ENCODE data around the gene TCTN1. TPM values are rescaled to one million over a fixed set of nuclear protein-coding genes. Genes with fewer than 3 reads are reported as not detected.

TCTN1 gene
- total and polyA plus RNA-seq, 2 of the 13 experiments (the other 11 are each of a cell fraction or from before 2014, with no cell fraction given), result 13.6 to 16.0 TPM

GRCh38 chr12:110565894-110566871, 47.7 kb upstream of the TCTN1 start (continued):
- TF ChIP-seq ZNF605 (CRISPR knock-in tag; IDR thresholded peaks at IDR 0.05) (no peak), TARDBP (CRISPR knock-in tag; IDR thresholded peaks at IDR 0.05) (0 out of 2 replicates have a peak, but pooled peaks have one; percentile 35), SPEN (CRISPR knock-in tag; IDR thresholded peaks at IDR 0.05; ENCODE audit: low read depth) (no peak), TFDP2 (CRISPR knock-in tag; IDR thresholded peaks at IDR 0.05) (no peak), SP2 (CRISPR knock-in tag; IDR thresholded peaks at IDR 0.05) (no peak), SAFB2 (CRISPR knock-in tag; IDR thresholded peaks at IDR 0.05; ENCODE audit: borderline replicate concordance, low read depth) (no peak), FOXP1 (IDR thresholded peaks at IDR 0.05) (no peak), FOXP1 (CRISPR knock-in tag; IDR thresholded peaks at IDR 0.05) (peak; percentile 6; the same call in 1 of the 2 replicates), GATAD2A (CRISPR knock-in tag; IDR thresholded peaks at IDR 0.05) (peak; percentile 40; the same call in 1 of the 2 replicates), RBM22 (optimal IDR thresholded peaks at IDR 0.05; ENCODE audit: low read length) (no peak), MXD4 (CRISPR knock-in tag; IDR thresholded peaks at IDR 0.05) (no peak), YEATS4 (CRISPR knock-in tag; IDR thresholded peaks at IDR 0.05; ENCODE audit: borderline replicate concordance) (no peak), SOX13 (IDR thresholded peaks at IDR 0.05) (peak; percentile 48), SOX13 (CRISPR knock-in tag; conservative IDR thresholded peaks at IDR 0.05 in 1 of 2, IDR thresholded peaks at IDR 0.05 in 1 of 2) (peak in 1 of 2 experiments; percentile 96; a peak in 2 of 4 replicates), FOXA1 (IDR thresholded peaks at IDR 0.05) (no peak), FOXA1 (CRISPR knock-in tag; IDR thresholded peaks at IDR 0.05) (0 out of 2 replicates have a peak, but pooled peaks have one; percentile 25), TAF1 (CRISPR knock-in tag; IDR thresholded peaks at IDR 0.05) (no peak), NCOR1 (IDR thresholded peaks at IDR 0.05; ENCODE audit: borderline replicate concordance, low read length) (peak; percentile 49; the same call in 1 of the 2 replicates), ELF1 (CRISPR knock-in tag; IDR thresholded peaks at IDR 0.05) (no peak)
- TF ChIP-seq, protein P1, sequence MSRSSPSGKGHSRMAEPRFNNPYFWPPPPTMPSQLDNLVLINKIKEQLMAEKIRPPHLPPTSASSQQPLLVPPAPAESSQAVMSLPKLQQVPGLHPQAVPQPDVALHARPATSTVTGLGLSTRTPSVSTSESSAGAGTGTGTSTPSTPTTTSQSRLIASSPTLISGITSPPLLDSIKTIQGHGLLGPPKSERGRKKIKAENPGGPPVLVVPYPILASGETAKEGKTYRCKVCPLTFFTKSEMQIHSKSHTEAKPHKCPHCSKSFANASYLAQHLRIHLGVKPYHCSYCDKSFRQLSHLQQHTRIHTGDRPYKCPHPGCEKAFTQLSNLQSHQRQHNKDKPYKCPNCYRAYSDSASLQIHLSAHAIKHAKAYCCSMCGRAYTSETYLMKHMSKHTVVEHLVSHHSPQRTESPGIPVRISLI (CRISPR knock-in tag; IDR thresholded peaks at IDR 0.05; ENCODE audit: borderline replicate concordance), result peak; percentile 82
- TF ChIP-seq, protein P2, sequence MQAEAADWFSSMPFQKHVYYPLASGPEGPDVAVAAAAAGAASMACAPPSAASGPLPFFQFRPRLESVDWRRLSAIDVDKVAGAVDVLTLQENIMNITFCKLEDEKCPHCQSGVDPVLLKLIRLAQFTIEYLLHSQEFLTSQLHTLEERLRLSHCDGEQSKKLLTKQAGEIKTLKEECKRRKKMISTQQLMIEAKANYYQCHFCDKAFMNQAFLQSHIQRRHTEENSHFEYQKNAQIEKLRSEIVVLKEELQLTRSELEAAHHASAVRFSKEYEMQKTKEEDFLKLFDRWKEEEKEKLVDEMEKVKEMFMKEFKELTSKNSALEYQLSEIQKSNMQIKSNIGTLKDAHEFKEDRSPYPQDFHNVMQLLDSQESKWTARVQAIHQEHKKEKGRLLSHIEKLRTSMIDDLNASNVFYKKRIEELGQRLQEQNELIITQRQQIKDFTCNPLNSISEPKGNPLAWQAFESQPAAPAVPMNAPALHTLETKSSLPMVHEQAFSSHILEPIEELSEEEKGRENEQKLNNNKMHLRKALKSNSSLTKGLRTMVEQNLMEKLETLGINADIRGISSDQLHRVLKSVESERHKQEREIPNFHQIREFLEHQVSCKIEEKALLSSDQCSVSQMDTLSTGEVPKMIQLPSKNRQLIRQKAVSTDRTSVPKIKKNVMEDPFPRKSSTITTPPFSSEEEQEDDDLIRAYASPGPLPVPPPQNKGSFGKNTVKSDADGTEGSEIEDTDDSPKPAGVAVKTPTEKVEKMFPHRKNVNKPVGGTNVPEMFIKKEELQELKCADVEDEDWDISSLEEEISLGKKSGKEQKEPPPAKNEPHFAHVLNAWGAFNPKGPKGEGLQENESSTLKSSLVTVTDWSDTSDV (CRISPR knock-in tag; IDR thresholded peaks at IDR 0.05), result no peak
- TF ChIP-seq, protein P3, sequence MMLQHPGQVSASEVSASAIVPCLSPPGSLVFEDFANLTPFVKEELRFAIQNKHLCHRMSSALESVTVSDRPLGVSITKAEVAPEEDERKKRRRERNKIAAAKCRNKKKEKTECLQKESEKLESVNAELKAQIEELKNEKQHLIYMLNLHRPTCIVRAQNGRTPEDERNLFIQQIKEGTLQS (CRISPR knock-in tag; IDR thresholded peaks at IDR 0.05), result no peak
- TF ChIP-seq, protein P4, sequence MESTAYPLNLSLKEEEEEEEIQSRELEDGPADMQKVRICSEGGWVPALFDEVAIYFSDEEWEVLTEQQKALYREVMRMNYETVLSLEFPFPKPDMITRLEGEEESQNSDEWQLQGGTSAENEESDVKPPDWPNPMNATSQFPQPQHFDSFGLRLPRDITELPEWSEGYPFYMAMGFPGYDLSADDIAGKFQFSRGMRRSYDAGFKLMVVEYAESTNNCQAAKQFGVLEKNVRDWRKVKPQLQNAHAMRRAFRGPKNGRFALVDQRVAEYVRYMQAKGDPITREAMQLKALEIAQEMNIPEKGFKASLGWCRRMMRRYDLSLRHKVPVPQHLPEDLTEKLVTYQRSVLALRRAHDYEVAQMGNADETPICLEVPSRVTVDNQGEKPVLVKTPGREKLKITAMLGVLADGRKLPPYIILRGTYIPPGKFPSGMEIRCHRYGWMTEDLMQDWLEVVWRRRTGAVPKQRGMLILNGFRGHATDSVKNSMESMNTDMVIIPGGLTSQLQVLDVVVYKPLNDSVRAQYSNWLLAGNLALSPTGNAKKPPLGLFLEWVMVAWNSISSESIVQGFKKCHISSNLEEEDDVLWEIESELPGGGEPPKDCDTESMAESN (CRISPR knock-in tag; conservative IDR thresholded peaks at IDR 0.05), result 0 out of 2 replicates have a peak, but pooled peaks have one; percentile 31
